Measurements from ENCODE around the gene ITM2C.

GRCh38 chr2:230815088-230815487 lies 49.7 kb upstream of the ITM2C start:
- TF ChIP-seq CTCF (IDR thresholded peaks at IDR 0.05) (no peak), EP300 (IDR thresholded peaks at IDR 0.05) (no peak), POLR2A (IDR thresholded peaks at IDR 0.05) (no peak), POLR2AphosphoS5 (IDR thresholded peaks at IDR 0.05) (no peak)

Measured in stomach (tissue), 4 donors.